SKM-1 (cell line): ENCODE data around the gene SPTBN5.

Source experiments
- DNase-seq: peaks from one replicate; lab custom pipeline; 2025; ENCODE audit not compliant: unreplicated experiment; lab: John Stamatoyannopoulos, UW

The SPTBN5 gene

DNA sequence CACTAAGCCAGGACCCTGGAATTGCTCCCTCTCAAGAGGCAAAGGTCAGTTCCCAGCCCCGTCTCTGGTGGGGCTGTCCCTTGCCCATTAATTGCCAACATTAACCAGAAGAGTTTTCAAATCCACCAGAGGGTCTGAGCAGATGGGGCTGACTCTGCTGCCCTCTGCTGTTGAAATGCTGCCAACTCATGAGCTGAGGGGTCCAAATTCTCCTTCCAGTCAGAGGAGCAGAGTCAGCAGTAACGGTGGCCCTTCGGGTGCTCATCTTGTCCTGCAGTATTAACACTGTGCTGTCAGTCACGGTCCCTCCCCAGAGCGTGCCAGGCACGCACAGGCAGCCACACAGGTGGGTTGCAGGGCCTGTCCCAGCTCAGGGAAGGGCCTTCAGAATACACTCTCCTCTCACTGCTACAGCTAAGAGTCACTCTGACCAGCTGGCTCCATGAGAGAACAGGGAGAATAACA lies 10.7 kb upstream of the SPTBN5 start:
- DNase-seq, result peak; percentile 55

DNA sequence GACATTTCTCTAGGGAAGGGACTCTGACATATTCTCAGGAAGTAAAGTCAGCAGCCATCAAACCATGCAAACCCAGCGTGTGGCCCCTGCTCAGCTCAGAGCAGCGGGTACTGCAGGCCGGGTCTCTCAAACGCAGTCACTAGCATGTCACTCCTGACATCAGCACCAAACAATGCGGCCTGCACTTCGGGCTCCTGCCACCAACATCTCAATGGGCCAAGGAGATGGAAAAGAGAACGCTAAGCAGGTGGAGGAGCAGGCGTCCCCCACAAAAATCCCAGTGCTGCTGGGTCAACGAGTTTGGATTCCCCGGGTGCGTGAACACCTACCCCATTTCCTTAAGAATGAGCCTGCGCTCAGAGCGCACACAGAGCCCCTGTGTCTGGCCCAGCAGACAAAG lies 9.9 kb upstream of the SPTBN5 start:
- no peak for DNase-seq

DNA sequence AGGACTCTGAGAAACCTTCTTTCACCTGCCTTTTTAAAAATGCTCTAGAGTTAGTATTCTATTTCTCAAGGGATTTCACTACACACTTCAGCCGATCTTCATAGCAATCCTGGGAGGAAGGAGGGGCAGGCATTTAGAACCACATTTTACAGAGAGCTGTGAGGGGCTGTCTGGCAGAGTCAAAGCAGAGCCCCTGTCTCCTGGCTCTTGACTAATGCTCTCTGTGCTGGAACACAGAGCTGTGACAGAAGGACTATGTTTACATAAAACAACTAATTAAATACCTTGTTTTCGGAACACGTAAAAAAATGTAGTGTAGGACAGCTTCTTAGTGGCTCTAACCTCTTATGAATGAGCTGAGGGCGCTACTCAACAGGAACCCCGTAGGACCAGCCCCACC lies 7.6 kb upstream of the SPTBN5 start:
- no peak for DNase-seq

DNA sequence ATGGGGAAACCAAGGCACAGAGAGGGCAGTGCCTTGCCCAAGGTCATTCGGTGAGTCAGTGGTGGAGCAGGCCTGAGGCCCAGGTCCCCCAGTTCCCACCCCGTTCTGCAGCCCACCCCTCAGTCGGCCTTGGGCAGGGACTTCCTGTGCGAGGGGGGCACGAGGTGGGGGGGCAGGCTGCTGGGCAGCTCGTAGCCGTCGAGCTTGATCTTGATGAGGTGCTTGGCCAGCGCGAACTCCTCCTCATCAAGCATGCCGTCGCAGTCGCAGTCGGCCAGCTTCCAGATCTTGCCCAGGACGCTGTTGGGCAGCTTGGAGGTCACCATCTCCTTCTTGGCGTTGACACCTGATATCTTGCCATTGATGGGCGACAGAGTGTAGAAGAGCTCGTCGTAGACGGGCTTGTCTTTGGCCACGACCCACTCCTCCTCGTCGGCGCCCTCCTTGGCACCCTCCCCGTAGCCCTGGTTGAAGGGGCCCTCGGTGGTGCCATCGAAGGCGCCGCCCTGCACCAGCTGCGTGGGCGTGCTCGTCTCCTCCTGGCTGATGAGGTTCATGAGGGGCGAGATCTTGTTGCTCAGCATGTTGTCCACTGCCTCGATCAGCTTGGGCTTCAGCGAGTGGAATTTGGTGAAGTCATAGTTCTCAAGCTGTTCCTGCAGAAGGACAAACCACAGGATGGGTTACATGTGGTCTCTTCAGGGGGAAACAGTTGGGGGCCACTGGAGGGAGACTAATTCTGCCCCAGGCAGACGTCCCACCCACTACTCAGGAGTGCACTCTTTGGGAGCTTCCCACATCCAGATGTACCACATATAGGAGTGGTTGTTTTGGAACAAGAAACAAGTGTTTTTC lies 6.9 kb upstream of the SPTBN5 start:
- no peak for DNase-seq

DNA sequence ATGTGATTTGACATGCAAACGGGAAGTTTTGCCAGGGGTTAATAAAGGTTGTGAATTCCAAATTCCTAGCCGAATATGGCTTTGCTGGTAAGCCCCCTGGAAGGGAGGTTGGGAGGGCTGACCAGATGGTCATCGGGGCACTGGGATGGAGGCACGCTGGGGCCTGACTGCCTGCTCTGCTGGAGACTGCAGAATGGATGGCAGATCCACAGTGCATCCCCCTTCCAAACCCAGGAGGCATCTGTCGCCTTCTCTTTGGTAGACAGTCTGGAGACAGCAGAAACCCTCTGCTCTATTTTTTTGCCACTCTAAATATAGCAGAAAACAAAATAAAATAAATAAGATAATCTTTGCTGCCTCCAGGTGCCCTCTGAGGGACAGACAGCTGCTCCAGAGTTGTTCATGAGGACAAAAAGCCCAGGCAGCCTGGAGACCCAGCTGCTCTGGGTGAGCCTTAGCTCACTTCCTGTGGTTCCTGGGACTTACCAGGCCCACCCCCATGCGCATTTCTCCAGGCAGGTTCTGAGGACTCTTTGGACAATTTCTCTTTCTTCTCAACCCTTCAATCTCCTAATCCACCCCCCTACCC lies 6.1 kb upstream of the SPTBN5 start:
- DNase-seq, result no peak

DNA sequence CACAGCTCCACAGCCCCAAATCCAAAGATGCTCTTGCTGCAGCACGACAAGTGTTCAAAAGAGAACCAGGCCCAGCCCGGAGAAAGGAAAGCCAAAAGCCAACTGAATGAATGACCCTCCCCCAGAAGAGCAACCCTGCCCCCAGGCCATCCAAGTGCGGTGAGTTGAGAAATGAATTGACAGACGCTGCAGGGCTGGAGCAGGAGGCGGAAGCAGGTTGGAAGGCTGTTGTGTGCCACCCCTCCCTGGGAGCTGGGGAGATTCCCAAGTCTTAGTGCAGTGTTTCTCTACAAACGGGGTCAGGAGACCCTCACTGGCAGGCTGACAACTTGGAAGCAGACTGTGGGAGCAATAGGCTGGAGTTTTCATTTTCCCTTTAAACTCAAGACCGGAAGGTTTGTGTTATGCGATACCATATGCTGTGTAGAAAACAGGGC lies 3.5 kb upstream of the SPTBN5 start:
- no peak for DNase-seq

DNA sequence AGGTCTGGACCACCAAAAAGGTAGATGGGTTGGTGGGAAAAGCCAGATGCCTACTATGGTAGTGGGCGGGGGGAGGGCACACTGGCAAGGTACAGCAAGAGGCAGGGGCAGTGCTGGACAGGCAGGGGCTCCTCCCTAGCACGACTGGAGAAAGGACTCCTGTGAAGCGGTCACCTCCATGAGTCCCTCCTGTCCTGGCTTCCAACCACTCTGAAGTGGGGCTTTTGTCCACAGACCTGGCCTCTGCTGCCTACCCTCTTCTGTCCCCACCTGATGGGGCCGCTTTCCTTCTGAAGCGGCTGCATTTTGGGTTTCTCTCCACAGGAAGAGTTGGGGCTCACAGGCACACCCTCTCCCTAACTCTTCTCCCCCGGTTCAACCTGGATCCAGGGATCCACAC lies 2.7 kb upstream of the SPTBN5 start:
- DNase-seq, result no peak

DNA sequence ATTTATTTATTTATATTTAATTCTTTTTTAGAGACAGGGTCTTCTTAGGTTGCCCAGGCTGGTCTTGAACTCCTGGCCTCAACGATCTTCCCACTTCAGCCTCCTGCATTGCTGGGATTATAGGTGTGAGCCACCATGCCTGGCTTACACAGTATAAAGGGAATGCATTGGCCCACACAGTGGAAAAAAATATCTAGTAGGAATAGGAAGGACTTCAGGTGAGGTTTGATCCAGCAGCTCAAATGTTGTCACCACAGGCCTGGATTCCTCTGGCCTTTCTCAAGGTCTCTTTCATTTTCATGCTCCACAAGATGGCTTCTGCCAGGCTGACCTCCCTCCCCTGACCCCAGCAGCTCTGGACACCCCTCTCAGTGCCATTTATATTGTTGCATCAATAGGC lies 2.1 kb upstream of the SPTBN5 start:
- DNase-seq, result no peak

DNA sequence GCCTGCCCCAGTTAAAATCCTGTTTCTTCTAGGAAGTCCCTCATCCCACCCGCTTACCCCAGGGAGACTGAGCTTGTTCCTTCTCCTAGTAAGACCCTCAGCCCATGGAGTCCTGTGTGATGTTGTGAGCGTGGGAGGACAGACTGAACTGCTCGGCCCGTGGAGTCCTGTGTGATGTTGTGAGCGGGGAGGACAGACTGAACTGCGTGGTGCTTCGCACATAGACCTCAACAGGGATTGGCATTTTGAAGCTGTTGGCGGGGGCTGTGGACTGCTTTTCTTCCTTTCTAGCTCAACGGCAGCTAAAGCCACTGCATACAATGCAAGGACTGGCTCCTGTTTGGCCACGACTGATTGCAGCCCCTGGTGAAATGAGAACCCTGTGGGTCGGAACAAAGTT lies 1.6 kb upstream of the SPTBN5 start:
- DNase-seq, result no peak

DNA sequence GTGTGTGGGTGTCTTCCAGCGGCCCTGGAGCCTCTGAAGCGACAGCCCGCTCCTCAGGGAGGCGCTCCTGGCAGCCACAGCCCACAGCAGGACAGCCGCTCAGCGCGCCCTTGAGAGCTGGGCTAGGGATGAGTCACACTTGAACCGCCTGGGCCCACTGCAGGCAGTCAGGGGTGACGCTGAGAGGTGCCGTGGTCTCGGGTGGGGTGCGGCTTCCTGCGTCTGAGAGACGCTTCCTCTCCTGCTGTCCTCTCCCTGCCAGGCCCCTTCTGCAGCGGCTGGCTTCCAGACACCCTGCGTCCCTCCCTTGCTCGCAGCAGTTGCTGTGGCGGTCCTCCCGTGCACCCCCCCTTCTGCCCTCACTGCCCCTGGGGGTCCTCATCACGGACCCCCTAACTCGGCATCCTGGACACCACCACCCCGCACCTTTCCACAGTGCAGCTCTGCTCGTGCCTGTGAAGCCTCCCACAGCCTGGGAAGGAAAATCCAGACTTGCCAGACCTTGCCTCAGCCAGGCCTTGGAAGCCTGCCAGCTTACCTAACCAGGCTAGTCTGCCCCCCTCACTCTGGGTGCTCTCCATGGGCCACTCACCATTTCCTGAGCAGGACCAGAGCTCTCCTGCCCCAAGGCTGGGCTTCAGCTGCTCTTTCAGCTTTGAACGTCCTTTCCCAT lies 1.1 kb upstream of the SPTBN5 start:
- no peak for DNase-seq

DNA sequence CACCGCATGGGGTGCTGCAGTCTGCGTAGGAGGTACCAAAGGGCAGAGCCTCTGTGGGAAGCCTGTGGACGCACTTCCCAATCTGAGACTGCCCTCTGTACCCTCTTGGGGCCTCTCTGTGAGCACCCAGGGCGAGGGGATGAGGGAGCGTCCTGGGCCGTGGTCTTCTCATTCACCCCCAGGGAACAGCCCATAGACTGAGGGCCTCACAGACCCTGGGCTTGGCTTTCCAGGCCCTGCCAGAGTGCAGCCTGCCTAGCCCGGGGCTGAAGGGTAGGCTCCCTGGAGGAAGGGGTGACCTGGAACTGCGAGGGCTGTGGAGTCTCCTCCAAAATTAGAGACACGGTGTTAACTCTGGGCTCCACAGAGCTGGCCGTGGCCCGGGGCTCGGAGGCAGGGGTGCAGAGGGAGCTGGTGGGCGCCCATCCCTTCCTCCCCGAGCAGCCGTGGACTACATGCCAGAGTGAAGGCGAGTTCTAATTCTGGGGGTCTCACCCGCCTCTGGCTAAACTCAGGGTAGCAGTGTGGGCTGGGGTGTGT lies 468 bp upstream of the SPTBN5 start:
- no peak for DNase-seq

DNA sequence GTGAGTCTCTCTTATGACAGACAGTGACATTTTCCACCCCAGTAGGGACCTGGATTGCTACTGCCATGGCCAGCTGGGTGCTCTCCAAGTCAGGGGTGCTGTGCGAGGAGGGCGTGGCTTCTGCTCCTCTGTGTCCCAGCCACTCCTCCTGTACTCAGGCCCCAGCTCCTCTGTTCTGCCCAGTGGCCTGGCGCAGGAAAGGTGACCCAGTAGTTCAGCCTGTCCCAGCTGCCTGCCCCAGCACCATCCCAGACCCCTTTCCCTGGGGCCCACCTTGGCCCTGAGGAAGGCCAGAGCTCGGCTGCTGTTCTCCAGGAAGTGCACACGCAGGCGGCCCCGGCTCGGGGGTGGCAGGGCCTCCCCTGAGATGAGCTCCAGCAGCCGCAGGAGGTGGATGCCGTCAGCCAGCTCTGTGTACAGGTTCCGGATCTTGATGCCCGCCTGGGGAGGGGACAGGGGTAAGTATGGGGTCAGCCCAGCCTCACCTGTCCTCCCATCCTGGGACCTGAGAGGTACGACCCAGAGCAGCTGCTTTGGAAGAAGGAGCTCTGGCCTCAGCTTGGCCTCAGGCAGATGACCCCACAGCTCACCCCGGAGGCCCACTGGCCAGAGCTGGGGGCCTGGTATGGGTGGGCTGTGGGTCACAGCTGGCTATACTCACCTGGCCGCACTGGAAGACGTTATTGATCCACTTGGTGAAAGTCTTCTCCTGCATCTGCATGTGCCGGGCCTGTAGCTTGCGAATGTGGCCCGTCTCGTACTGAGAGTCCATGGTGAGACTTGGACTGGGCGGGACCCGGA lies 1.0 kb downstream of the SPTBN5 start:
- no peak for DNase-seq

DNA sequence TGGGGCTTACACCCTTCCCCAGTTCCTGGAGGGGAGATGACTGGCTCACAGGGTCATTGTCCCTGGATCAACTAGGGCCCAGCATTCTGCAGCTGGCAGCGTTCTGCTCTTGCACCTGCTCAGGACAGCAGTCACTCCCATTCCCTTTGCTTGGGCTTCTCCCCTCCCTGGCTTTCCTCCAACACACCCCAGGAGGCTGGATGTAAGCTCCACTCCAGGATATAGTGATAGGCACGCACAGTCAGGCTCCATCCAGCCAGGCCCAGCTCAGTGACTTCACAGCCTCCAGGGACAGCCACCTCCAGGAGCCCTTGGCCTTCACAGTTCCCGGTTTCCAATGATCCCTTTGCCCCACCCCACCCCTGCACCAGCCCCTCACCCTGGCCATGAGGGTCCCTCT lies 1.9 kb downstream of the SPTBN5 start:
- no peak for DNase-seq

DNA sequence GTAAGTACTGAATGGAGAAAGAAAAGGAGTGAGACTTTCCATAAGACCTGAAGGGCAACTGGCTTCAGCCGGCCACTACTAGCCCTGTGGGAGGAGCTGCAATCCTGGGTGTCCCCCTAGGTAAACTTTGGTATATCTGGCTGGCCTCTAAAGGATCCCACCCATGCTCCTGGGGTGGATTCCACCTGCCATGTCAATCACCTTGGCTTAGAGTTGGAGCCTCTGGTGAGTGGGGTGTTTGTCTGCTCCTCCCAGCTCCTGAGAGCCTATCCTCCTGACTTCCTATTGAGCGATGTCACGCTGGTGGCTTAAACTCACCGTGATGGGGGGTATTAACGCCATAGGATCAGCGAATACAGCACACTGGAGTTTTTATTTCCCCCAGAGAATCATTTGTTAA lies 2.6 kb downstream of the SPTBN5 start:
- DNase-seq, result no peak

DNA sequence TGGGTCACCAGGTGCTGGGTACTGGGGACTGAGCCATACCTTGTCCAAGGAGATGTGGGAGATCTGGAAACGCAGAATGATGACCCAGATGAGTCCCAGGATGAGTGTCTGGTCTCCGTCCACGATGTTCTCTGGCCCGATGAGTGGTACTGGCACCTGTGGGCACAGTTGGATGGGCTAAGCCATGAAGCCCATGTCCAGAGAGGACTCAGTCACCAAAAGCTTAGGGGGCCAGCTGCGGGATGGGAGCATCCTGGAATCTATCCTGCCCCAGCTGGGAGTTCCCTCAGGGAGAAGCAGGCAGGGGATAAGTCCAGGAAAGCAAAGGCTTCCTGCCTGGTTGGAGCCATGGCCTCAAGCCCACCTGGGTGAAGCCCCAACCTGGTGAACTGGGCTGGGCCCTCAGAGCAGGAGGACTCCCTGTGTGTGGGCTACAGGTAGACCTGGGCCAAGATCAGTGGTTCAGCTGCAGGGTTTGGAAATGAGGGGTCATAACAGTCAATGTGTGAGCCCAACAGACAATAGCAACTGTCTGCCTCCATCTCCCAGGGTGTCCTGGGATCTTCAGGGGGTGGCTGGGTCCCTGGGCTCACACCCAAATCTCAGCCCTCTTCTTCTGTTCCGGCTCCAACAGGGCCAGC lies 3.7 kb downstream of the SPTBN5 start:
- no peak for DNase-seq

DNA sequence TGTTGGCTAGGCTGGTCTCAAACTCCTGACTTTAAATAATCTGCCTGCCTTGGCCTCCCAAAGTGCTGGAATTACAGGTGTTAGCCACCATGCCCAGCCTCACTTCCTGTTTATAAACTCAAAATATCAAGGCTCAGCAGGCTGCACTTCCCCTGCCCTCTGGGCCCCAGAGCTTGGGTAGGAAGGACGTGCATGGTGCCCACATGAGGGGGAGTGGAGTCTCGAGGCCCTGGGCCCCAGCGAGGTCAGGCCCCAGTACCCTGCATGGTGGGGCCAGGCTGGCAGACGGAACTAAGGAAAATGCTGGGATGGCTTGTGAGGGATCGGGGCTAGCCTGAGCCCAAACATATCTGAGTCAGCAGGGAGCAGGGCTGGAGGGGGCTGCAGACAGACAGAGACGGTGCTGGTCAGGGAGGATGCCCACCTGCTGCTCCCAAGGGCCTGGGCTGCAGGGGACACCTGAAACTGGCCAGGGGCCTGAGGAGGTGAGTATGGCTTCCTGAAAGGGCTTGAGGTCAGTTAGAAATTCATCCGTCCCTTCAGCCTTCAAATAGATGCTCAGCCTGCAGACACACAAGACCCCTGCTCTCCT lies 5.1 kb downstream of the SPTBN5 start:
- no peak for DNase-seq

DNA sequence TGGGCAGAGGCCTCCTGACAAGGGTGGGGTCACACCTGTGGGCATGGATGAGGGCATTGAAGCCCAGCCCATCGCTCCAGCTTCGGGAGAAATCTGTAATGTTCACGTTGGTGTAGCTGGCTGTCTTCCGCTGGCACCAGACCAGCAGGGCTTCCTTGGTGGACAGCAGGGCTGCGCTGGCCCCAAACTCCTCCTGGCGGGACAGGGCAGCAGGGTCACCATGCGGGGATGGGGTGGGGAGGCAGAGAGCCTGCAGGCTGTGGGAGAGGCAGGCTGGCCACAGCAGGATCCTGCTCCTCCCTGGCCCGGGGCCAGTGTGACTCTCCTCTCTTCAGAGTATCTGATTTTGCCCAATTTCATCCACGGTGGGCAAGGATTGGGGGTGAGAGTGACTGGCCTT lies 6.0 kb downstream of the SPTBN5 start:
- DNase-seq, result no peak

DNA sequence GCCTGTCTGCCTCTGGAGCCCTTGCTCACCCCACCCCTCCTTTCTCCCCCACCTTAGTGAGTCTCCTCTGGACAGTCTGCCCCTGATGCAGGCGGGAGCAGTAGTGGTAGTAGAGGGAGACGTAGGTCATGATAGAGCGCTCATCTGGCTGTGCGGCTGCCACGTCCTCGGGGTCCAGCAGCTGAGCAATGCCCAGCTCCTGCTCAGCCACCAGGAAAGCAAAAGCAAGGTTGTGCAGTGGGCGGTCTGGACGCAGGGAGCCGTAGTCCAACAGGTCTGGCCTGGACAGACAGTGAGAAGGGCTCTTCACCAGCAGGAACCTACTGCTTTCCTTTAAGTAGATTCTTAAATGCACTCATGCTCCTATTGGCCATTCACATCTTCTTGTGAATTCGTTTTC lies 6.7 kb downstream of the SPTBN5 start:
- DNase-seq, result no peak

DNA sequence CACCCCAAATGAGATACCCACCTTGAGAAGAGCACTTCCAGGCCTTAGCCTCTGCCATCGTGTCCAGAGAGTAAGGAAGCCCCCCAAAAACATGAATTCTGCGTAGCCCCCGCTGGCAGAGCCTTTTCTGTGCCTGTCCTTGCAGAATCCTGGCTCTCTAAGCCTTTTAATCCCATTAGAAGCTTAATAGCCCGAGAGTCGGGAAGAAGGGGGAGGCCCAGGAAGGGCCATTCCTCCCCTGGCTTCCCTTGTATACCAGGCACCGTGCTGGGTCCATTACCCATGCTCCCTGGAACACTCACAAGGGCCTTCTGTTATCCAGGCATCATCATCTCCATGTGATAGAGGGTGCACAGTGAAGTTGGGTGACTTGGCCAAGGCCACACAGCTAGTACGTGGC lies 7.1 kb downstream of the SPTBN5 start:
- no peak for DNase-seq

DNA sequence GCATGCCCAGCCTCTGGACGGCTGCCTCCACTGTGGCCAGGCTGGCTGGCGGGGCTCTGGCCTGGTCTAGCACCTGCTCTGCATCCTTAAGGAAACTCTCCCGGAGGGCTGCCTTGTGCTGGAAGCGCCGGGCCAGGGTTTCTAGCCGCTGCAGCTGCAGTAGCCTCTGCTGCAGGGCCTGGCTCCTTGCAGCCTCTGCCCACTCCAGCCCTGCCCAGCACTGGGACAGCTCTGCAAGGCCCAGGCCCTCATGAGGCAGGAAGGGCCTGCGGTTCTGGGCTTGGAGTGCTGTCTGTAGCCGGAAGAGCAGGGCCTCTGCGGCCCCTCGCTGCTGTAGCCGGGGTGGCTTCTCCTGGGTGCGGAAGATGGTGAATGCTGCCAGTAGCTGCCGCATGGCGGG lies 8.0 kb downstream of the SPTBN5 start:
- DNase-seq, result no peak
